Hematopoietic multipotent progenitor cell treated with erythropoietin and hydrocortisone succinate and interleukin-3 and kit ligand, for 6 days (in vitro differentiated cells): ENCODE data around the gene JCHAIN.

Experiments
- DNase-seq: peaks from one replicate; pipeline ENCODE4 v3.0.0-alpha.2; 2015

The JCHAIN gene

GRCh38 chr4:70634482-70634881 lies 31.8 kb downstream of the JCHAIN start:
- DNase-seq, result no peak

DNA sequence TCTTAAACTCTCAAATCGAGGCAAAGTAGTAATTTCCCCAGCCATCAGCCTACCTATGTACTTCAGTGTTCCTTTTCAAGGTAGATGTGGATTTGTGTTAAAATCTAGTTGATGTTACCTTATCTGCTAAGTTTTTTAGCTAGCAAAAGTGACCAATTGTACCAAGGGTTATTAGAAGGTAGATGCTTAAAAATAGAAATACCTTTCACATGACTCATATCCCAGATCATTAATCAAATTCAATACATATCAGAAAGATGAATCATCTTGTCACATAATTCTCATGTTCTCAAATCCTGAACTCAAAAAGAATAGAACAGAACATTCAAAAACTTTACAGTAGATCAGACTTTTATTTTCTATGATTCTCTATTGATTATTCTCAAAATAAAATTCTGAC lies 34.3 kb downstream of the JCHAIN start:
- DNase-seq, result no peak

- DNase-seq, result no peak
These were observed 36.1 kb downstream of the JCHAIN start for GRCh38 chr4:70630162-70630561.

DNA sequence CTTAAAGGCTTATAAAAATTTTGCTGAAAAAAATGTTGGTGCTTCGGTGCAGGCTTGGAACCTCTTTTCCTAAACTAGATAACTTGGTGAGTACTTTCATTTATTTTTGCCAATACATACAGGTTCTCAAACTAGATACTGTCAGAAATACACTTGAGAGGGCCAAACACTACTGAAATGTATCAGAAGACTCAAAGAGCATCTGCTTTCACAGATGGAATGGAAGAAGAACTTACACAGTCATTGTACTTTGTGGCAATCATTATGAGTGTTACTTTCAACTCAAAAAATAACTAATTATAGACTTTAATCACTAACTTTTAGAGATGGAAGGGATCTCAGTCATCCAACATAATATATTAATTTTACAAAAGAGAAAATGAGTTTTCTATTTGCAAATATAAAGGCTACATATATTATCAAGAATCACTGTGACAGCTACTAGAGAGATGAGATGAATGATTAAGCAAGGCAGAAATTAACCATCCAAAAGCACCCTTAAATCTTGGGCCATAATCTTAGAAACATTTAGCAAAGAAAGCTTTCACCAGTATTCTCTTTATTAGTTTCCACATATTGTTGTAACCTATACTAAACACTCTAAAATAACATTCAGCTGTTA lies 36.7 kb downstream of the JCHAIN start:
- no peak for DNase-seq

GRCh38 chr4:70628444-70628843 lies 37.9 kb downstream of the JCHAIN start, which contains the start of gene ENAM:
TSS of gene ENAM (plus strand) at chr4:70628744. CDS start at chr4:70629501, 757 bp downstream.
- DNase-seq, result no peak

- DNase-seq, result no peak
These were observed 38.7 kb downstream of the JCHAIN start for GRCh38 chr4:70627620-70628019.

GRCh38 chr4:70624226-70624793 lies 42.0 kb downstream of the JCHAIN start:
- DNase-seq, result no peak

- no peak for DNase-seq
These were observed 43.0 kb downstream of the JCHAIN start for GRCh38 chr4:70623323-70623722.

GRCh38 chr4:70619778-70620177 lies 46.5 kb downstream of the JCHAIN start:
- DNase-seq, result peak; percentile 11

DNA sequence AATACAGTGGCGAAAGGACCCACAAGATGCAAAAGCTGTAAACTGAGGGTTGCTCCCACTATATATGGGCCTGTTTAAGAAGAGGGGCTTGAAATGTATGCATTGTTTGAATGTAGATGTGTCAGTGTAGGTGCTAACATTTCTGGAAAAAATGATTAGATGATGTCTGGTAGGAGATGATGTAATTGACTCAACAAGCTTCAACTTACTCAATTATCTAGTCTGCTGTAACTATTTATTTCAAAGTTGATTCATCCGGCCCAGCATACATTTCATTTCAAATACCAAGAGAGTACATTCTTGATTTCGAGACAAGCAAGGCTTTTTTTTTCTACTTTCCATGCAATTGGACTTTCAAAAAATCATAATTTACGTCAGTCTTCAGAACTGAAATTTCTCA lies 47.0 kb downstream of the JCHAIN start:
- no peak for DNase-seq

DNA sequence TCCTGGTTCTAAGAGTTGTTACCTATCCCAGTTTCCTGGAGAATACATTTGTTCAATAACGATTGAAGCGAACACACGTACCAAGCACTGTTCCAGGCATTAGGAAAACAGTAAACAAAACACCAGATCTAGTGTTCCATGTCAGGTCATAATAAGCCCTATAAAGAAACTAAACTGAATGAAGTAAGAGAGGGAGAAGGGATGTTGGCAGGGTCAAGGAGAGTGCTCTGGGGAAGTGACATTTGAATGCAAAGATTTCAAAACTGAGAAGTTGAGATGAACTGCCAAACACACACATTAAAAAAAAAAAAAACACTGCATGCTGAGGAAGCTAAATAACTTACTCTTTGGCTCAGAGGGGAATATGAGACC lies 52.1 kb downstream of the JCHAIN start:
- no peak for DNase-seq

GRCh38 chr4:70613306-70614183 lies 52.8 kb downstream of the JCHAIN start:
- peak; percentile 14 for DNase-seq

DNA sequence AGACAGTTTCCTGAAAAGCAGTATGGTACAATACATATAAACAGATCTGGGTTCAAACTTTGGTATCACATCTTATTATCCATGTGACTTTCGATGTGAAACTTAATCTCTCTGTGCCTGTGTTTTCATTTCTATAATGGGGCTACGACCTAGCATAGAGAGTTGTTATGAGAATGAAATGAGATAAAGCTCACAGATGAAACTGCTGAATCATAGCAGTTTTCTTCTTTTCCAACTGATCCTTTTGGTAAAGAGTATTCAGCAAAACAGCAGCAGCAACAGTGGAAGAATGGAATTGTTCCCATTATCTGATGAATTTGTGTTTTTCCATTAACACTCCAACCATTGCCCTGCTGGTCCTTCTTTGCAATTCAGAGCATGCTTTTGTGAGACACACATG lies 58.0 kb downstream of the JCHAIN start:
- DNase-seq, result peak; percentile 14

DNA sequence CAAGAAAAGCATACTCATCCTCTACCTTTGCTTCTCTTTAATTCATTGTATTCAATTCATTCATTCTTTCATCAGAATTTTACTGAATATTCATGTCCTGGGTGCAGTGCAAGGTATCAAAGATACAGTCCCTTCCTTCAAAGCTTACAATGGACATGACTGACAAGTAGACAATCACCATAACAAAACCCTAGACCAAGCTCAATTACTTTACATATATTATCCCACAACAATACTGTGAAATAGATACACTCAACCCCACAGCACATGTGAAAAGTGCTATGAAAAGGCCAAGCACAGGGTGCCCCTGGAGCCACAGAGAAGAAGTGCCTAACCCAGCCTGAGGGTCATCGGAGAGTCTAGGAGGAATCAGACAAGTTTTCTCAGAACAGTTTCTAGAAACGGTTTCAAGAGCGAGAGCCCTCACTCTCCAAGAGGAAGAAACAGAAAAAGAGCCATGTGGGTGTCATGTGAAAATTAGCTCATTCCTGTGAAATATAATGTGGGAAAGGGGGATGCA lies 58.9 kb downstream of the JCHAIN start:
- no peak for DNase-seq

DNA sequence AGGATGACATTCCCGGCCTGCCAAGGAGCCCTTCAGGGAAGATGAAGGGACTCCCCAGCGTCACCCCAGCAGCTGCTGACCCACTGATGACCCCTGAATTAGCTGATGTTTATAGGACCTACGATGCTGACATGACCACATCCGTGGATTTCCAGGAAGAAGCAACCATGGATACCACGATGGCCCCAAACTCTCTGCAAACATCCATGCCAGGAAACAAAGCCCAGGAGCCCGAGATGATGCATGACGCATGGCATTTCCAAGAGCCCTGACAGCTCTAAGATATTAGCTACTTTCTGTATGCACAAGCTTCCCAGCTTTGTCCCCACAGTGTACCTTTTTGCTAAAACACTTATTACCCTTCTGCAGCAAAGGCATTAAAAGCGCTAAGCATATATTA lies 59.8 kb downstream of the JCHAIN start:
- DNase-seq, result no peak
